ENCODE measurements around the gene CD276. TPM values are rescaled to one million over a fixed set of nuclear protein-coding genes. Genes with fewer than 3 reads are reported as not detected.
A peak's percentile ranks its signal among the peaks of the same experiment; 100 is the strongest.
"Not testable (repeated sequence)": the region's sequence is repeated elsewhere in the genome, so short reads cannot be mapped to it uniquely, and the experiment has no call there.

Gene CD276
- total RNA-seq, result 1 to 10 TPM; 1.9 to 2.4 TPM
- polyA plus RNA-seq, result not detected

DNA sequence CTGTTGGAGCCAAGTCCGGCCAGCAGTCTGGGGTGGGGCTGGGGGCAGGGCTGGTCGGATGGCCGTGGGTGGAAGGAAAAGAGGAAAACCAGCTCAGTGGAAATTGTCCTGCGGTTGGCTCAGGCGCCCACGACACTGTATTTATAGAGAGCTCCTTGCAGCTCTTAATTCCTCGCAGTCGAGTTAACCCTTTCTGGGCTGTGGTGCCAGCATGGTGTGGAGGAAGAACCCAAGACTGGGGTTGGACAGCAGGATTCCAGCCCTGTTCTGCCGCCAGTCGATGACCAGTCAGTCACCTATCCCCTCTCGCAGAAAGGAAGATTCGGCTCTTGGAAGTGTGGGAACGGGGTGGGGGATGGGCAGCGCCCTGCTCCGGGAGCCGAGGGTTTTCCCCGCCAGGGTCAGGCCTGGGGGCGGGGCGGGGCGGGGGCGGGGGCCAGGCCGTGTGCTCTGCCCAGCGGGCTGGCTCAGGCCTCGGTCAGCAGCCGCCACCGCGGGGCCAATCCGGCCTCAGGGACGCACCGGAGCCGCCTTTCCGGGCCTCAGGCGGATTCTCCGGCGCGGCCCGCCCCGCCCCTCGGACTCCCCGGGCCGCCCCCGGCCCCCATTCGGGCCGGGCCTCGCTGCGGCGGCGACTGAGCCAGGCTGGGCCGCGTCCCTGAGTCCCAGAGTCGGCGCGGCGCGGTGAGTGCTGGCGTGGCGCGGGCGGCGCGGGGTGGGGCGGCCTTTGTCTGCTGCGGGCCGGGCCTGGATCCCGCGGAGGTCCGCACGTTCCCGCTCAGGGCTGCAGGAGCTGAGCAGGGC is at the start of gene CD276:
Gene CD276 (plus strand): TSS at position 607 of the 804 bp plus-strand sequence. CDS start 15,257 bp downstream, outside the sequence.
- H3K4me3 Mint-ChIP-seq, result peak within 1 kb of the TSS in 6 of 7 donors; percentile 44 to 89 (median 54)
- H3K27me3 ChIP-seq (ENCODE audit: insufficient read depth, low read length, poor library complexity, severe bottlenecking), result peaks cover 30% of the 10 kb centered on the region

GRCh38 chr15:73637527-73637926 is 46.7 kb upstream of the CD276 start:
- Histone ChIP-seq H3K36me3 (ENCODE audit: insufficient read depth, low read length) (no peaks in the 10 kb centered on the region), H3K9me3 (ENCODE audit: low read length) (no peaks in the 10 kb centered on the region), H3K4me1 (ENCODE audit: insufficient read depth, low read length) (peaks cover 6% of the 10 kb centered on the region), H3K4me3 (ENCODE audit: low read length) (no peak overlapping the region), H3K27ac (ENCODE audit: low read depth, low read length) (no peak overlapping the region), H3K27me3 (ENCODE audit: insufficient read depth, low read length, poor library complexity, severe bottlenecking) (peaks cover 4% of the 10 kb centered on the region)
- DNase-seq, result no peak
- CTCF ChIA-PET, result interaction anchor here (1.5 to 3.7 kb wide), 8 partner anchors 12 to 76 kb away, joined by 5 to 40 read pairs (median 12); no protein-coding TSS in a partner anchor
- Mint-ChIP-seq H3K36me3 (peaks cover 0 to 3% (median 2%) of the 10 kb centered on the region in 3 donors), H3K27ac (no peak overlapping the region), H3K9me3 (peaks cover 0 to 9% (median 5%) of the 10 kb centered on the region in 5 donors), H3K4me1 (peaks cover 12 to 15% (median 13%) of the 10 kb centered on the region in 3 donors), H3K27me3 (peaks cover 32 to 46% of the 10 kb centered on the region in 2 donors), H3K4me3 (no peak overlapping the region)
- POLR2A ChIA-PET, result no interaction called here

More for the DNA sequence above, at the start of gene CD276:
- Histone ChIP-seq H3K4me1 (ENCODE audit: insufficient read depth, low read length) (no peaks in the 10 kb centered on the region), H3K36me3 (ENCODE audit: insufficient read depth, low read length) (no peaks in the 10 kb centered on the region), H3K4me3 (ENCODE audit: low read length) (no peak within 1 kb of the TSS), H3K27ac (ENCODE audit: low read depth, low read length) (no peak within 1 kb of the TSS), H3K9me3 (ENCODE audit: low read length) (no peaks in the 10 kb centered on the region)
- H3K9me3 Mint-ChIP-seq, result no peaks in the 10 kb centered on the region
- H3K4me1 Mint-ChIP-seq, result peaks cover 0 to 15% (median 5%) of the 10 kb centered on the region in 3 donors
- H3K27me3 Mint-ChIP-seq, result peaks cover 28 to 75% of the 10 kb centered on the region in 2 donors
- no peak for DNase-seq
- H3K36me3 Mint-ChIP-seq, result no peaks in the 10 kb centered on the region
- H3K27ac Mint-ChIP-seq, result no peak within 1 kb of the TSS
- ChIA-PET CTCF (interaction anchor here (1.1 to 7.8 kb wide), 3 partner anchors 15 to 386 kb away, joined by 3 to 161 read pairs (median 4); no protein-coding TSS in a partner anchor), POLR2A (no interaction called here)

- H3K27ac ChIP-seq (ENCODE audit: low read depth, low read length); H3K36me3 Mint-ChIP-seq; H3K9me3 Mint-ChIP-seq; H3K9me3 ChIP-seq (ENCODE audit: low read length); H3K4me3 Mint-ChIP-seq; H3K4me1 ChIP-seq (ENCODE audit: insufficient read depth, low read length); DNase-seq; H3K27ac Mint-ChIP-seq; POLR2A ChIA-PET; H3K27me3 ChIP-seq (ENCODE audit: insufficient read depth, low read length, poor library complexity, severe bottlenecking); H3K36me3 ChIP-seq (ENCODE audit: insufficient read depth, low read length); H3K4me3 ChIP-seq (ENCODE audit: low read length): not testable (repeated sequence)
- Mint-ChIP-seq H3K4me1 (peaks cover 5 to 10% (median 6%) of the 10 kb centered on the region in 3 donors), H3K27me3 (peaks cover 33 to 46% of the 10 kb centered on the region in 2 donors)
- CTCF ChIA-PET, result interaction anchor here (1.5 kb wide), 1 partner anchor 12 kb away, joined by 3 read pairs; no protein-coding TSS in a partner anchor
These were observed 44.7 kb upstream of the CD276 start for GRCh38 chr15:73639464-73639863.

GRCh38 chr15:73647259-73648013 is 36.7 kb upstream of the CD276 start:
- Mint-ChIP-seq H3K4me1 (no peaks in the 10 kb centered on the region), H3K4me3 (no peak overlapping the region), H3K9me3 (peaks cover 0 to 4% (median 2%) of the 10 kb centered on the region in 5 donors), H3K36me3 (no peaks in the 10 kb centered on the region), H3K27me3 (peaks cover 17 to 43% of the 10 kb centered on the region in 2 donors), H3K27ac (no peak overlapping the region)
- no peaks in the 10 kb centered on the region for H3K4me1 ChIP-seq (ENCODE audit: insufficient read depth, low read length)
- H3K36me3 ChIP-seq (ENCODE audit: insufficient read depth, low read length), result no peaks in the 10 kb centered on the region
- no peak for DNase-seq
- no peak overlapping the region for H3K27ac ChIP-seq (ENCODE audit: low read depth, low read length)
- ChIA-PET POLR2A (no interaction called here), CTCF (interaction anchor here (1.8 kb wide), 1 partner anchor 11 kb away, joined by 6 read pairs; no protein-coding TSS in a partner anchor)
- no peaks in the 10 kb centered on the region for H3K27me3 ChIP-seq (ENCODE audit: insufficient read depth, low read length, poor library complexity, severe bottlenecking)
- H3K4me3 ChIP-seq (ENCODE audit: low read length), result no peak overlapping the region
- no peaks in the 10 kb centered on the region for H3K9me3 ChIP-seq (ENCODE audit: low read length)

DNA sequence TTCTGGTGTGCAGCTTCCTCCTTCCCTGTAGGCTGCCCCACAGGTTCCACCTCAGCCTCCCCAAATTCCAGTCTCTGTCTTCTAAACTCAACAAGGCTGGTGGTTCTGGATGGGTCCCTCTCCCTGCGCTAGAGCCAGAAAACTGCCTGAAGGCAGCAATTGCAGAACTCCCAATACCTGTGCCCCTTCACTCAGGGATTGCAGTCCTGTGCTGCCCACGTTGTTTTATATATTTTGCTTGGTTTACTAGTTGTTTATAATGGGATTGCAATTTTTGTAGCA is 36.2 kb upstream of the CD276 start:
- H3K36me3 ChIP-seq (ENCODE audit: insufficient read depth, low read length), result no peaks in the 10 kb centered on the region
- Mint-ChIP-seq H3K27me3 (peaks cover 17 to 45% of the 10 kb centered on the region in 2 donors), H3K4me3 (no peak overlapping the region), H3K9me3 (peaks cover 0 to 4% (median 2%) of the 10 kb centered on the region in 5 donors), H3K36me3 (no peaks in the 10 kb centered on the region), H3K4me1 (no peaks in the 10 kb centered on the region), H3K27ac (no peak overlapping the region)
- H3K27me3 ChIP-seq (ENCODE audit: insufficient read depth, low read length, poor library complexity, severe bottlenecking), result no peaks in the 10 kb centered on the region
- no peak overlapping the region for H3K4me3 ChIP-seq (ENCODE audit: low read length)
- no peak for DNase-seq
- no peak overlapping the region for H3K27ac ChIP-seq (ENCODE audit: low read depth, low read length)
- H3K9me3 ChIP-seq (ENCODE audit: low read length), result no peaks in the 10 kb centered on the region
- ChIA-PET POLR2A (no interaction called here), CTCF (interaction anchor here (1.8 kb wide), 1 partner anchor 12 kb away, joined by 6 read pairs; no protein-coding TSS in a partner anchor)
- H3K4me1 ChIP-seq (ENCODE audit: insufficient read depth, low read length), result no peaks in the 10 kb centered on the region

DNA sequence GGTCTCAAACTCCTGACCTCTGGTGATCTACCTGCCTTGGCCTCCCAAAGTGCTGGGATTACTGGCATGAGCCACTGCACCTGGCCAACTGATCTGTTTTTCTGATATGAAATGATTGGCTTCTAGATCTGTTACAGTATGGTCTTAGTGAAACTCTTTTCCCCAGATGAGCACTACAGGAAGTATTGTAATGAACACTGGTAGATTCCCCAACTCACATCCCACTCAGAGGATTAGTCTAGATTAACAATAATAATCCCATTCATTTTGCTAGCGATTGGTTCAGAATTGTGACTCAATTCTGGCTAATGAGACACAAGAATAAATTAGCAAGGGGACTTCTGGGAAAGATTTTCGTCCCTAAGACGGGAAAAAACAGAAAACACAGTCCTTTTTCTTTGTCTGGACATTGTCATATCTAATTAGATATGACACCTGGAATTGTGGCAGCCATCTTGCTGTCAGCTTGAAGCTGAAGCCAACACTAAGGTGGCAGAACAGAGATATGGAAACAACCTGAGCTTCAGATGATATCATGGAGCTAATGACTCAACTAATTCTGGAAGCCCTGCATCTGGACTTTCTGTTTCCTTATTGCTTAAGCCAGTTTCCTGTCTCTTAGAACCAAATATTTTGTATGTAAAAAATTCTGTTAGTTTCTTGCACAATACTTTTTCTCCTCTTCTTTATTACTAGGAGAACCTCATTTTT is 33.6 kb upstream of the CD276 start:
- Mint-ChIP-seq H3K27ac (no peak overlapping the region), H3K36me3 (no peaks in the 10 kb centered on the region), H3K27me3 (peaks cover 16 to 57% of the 10 kb centered on the region in 2 donors), H3K9me3 (peaks cover 0 to 4% (median 2%) of the 10 kb centered on the region in 5 donors), H3K4me1 (no peaks in the 10 kb centered on the region), H3K4me3 (no peak overlapping the region)
- H3K36me3 ChIP-seq (ENCODE audit: insufficient read depth, low read length), result no peaks in the 10 kb centered on the region
- no peak overlapping the region for H3K4me3 ChIP-seq (ENCODE audit: low read length)
- CTCF ChIA-PET, result interaction anchor here (0.7 to 1.2 kb wide), 2 partner anchors 11 to 15 kb away, joined by 3 read pairs; no protein-coding TSS in a partner anchor
- no peaks in the 10 kb centered on the region for H3K27me3 ChIP-seq (ENCODE audit: insufficient read depth, low read length, poor library complexity, severe bottlenecking)
- DNase-seq, result no peak
- H3K4me1 ChIP-seq (ENCODE audit: insufficient read depth, low read length), result no peaks in the 10 kb centered on the region
- no peaks in the 10 kb centered on the region for H3K9me3 ChIP-seq (ENCODE audit: low read length)
- no peak overlapping the region for H3K27ac ChIP-seq (ENCODE audit: low read depth, low read length)
- POLR2A ChIA-PET, result no interaction called here

DNA sequence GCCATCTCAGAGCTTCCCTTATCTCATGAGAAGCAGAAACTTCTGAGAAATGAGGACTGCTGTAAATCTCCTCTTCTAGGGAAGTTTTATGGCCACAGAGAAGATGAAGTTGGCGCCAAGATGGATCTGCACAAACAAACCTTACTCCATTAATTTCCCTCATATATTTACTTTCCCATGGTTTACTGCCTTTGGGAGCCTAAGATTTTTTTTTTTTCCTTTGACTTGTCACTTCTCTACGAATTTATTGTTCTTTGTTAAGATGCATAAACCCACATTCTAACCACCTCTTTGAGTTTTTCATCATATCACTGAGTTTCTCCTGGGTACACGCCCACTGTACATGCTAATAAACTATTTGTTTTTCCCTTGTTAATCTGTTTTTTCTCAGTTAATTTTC is 29.5 kb upstream of the CD276 start:
- no peak overlapping the region for H3K27ac Mint-ChIP-seq
- Histone ChIP-seq H3K9me3 (ENCODE audit: low read length) (no peaks in the 10 kb centered on the region), H3K27me3 (ENCODE audit: insufficient read depth, low read length, poor library complexity, severe bottlenecking) (peaks cover 5% of the 10 kb centered on the region), H3K4me3 (ENCODE audit: low read length) (no peak overlapping the region), H3K27ac (ENCODE audit: low read depth, low read length) (no peak overlapping the region), H3K4me1 (ENCODE audit: insufficient read depth, low read length) (no peaks in the 10 kb centered on the region), H3K36me3 (ENCODE audit: insufficient read depth, low read length) (no peaks in the 10 kb centered on the region)
- DNase-seq, result no peak
- no peaks in the 10 kb centered on the region for H3K4me1 Mint-ChIP-seq
- peaks cover 9 to 52% of the 10 kb centered on the region in 2 donors for H3K27me3 Mint-ChIP-seq
- POLR2A ChIA-PET, result no interaction called here
- peaks cover 0 to 1% (median 0%) of the 10 kb centered on the region in 3 donors for H3K36me3 Mint-ChIP-seq
- CTCF ChIA-PET, result no interaction called here
- H3K4me3 Mint-ChIP-seq, result no peak overlapping the region
- H3K9me3 Mint-ChIP-seq, result peaks cover 0 to 4% (median 2%) of the 10 kb centered on the region in 5 donors
